Endodermal cell (in vitro differentiated cells): Measurements from ENCODE around the gene CD53. TPM values are rescaled to one million over a fixed set of nuclear protein-coding genes. Genes with fewer than 3 reads are reported as not detected.
"Not testable (repeated sequence)": the region's sequence is repeated elsewhere in the genome, so short reads cannot be mapped to it uniquely, and the experiment has no call there.

Experiments used
- DNase-seq: peaks from one replicate; pipeline ENCODE4 v3.0.0-alpha.2; 2017
- H3K27ac ChIP-seq: 2 replicates; pipeline ENCODE4 v1.5.1; 2013; ENCODE audit warnings: mild to moderate bottlenecking, low read depth, low read length, moderate library complexity
- H3K27me3 ChIP-seq: 2 replicates; pipeline ENCODE4 v1.6.1; 2013; ENCODE audit warnings: mild to moderate bottlenecking, low read length, moderate library complexity; ENCODE audit not compliant: insufficient read depth, control insufficient read depth, poor library complexity, severe bottlenecking
- H3K36me3 ChIP-seq: 2 replicates; pipeline ENCODE4 v1.7.0; 2013; ENCODE audit warnings: mild to moderate bottlenecking, low read length, moderate library complexity; ENCODE audit not compliant: control insufficient read depth, insufficient read depth
- H3K4me1 ChIP-seq: one replicate; pipeline ENCODE4 v1.7.0; 2013; ENCODE audit warnings: low read length; ENCODE audit not compliant: control insufficient read depth, insufficient read depth
- H3K4me3 ChIP-seq: 2 replicates; pipeline ENCODE4 v1.5.1; 2013; ENCODE audit warnings: mild to moderate bottlenecking, low read length, moderate library complexity
- H3K9ac ChIP-seq: 2 replicates; pipeline ENCODE4 v1.6.1; 2013; ENCODE audit warnings: mild to moderate bottlenecking, low read length, moderate library complexity; ENCODE audit not compliant: poor library complexity, severe bottlenecking; ENCODE audit errors: extremely low read depth
- H3K9me3 ChIP-seq: 2 replicates; pipeline ENCODE4 v1.6.1; 2013; ENCODE audit warnings: mild to moderate bottlenecking, low read length, moderate library complexity; ENCODE audit not compliant: control insufficient read depth
- H3K27ac Mint-ChIP-seq: 2 replicates; pipeline ENCODE4 v1.8.0; 2020; ENCODE audit warnings: mixed read lengths
- H3K27me3 Mint-ChIP-seq: 2 replicates; pipeline ENCODE4 v1.8.0; 2021; ENCODE audit warnings: mild to moderate bottlenecking, mixed read lengths; ENCODE audit not compliant: insufficient read depth
- H3K36me3 Mint-ChIP-seq: 2 replicates; pipeline ENCODE4 v1.8.0; 2020; ENCODE audit warnings: low read depth, mixed read lengths
- H3K4me1 Mint-ChIP-seq: 2 replicates; pipeline ENCODE4 v1.8.0; 2020; ENCODE audit warnings: mixed read lengths
- H3K4me3 Mint-ChIP-seq: 2 replicates; pipeline ENCODE4 v1.8.0; 2020; ENCODE audit warnings: mild to moderate bottlenecking, moderate library complexity, mixed read lengths
- H3K9me3 Mint-ChIP-seq: 2 replicates; pipeline ENCODE4 v1.8.0; 2020; ENCODE audit warnings: mild to moderate bottlenecking, mixed read lengths
- WGBS, 2 experiments: methylation state at CpG; one replicate each; pipeline versions ENCODE4 v1.1.5 to v1.1.7; 2013; ENCODE audit warnings: missing lambda C conversion rate in 2 of 2, mixed read lengths in 1 of 2; ENCODE audit not compliant: insufficient coverage in 1 of 2, insufficient read length in 1 of 2; 5-methylcytosine and 5-hydroxymethylcytosine counted together
- total RNA-seq, 2 donors: library from RNA; stranded (reverse); fragmentation: NEBNext Ultra II Directional in 1 of 2; extraction: Animal tissue kit (Norgen Biotek cat#: 25700) in 1 of 2; gene quantifications; 2 replicates in 1 of 2; 3 replicates in 1 of 2; pipeline ENCODE4 v1.2.1, GENCODE V29; 2021
- TF ChIP-seq, protein P1 (sequence below): fragments of 200-600 bp; sonication (generic); conservative IDR thresholded peaks from 2 replicates; pipeline ENCODE4 v1.5.0; 2021; ENCODE audit warnings: antibody characterized with exemption, mild to moderate bottlenecking

Gene CD53
- total RNA-seq, 2 donors from 2014 or later, result not detected

GRCh38 chr1:110859062-110859461, 13.9 kb upstream of the CD53 start:
- TF ChIP-seq, protein P1, sequence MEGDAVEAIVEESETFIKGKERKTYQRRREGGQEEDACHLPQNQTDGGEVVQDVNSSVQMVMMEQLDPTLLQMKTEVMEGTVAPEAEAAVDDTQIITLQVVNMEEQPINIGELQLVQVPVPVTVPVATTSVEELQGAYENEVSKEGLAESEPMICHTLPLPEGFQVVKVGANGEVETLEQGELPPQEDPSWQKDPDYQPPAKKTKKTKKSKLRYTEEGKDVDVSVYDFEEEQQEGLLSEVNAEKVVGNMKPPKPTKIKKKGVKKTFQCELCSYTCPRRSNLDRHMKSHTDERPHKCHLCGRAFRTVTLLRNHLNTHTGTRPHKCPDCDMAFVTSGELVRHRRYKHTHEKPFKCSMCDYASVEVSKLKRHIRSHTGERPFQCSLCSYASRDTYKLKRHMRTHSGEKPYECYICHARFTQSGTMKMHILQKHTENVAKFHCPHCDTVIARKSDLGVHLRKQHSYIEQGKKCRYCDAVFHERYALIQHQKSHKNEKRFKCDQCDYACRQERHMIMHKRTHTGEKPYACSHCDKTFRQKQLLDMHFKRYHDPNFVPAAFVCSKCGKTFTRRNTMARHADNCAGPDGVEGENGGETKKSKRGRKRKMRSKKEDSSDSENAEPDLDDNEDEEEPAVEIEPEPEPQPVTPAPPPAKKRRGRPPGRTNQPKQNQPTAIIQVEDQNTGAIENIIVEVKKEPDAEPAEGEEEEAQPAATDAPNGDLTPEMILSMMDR, result no peak
- H3K4me3 Mint-ChIP-seq, result no peak overlapping the region

DNA sequence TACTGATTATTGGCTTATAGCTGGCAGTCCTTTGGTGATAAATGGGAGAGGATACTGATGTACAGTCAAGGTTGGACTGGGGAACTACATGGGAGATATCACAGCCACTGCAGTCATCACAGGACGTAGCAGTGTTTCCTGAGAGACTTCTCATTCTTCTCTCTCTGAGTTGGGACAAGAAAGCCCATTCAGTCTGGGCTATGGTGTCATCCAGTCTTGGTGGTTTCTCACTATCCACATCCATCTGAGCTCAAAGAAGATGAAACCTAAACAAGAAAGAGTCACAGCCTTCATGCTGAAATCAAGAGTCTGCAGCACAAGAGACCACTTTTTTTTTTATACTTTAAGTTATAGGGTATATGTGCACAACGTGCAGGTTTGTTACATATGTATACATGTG, 12.8 kb upstream of the CD53 start:
- H3K36me3 ChIP-seq, result no peaks in the 10 kb centered on the region
- DNase-seq, result no peak
- peaks cover 4% of the 10 kb centered on the region for H3K27me3 Mint-ChIP-seq
- H3K4me3 Mint-ChIP-seq, result no peak overlapping the region
- peaks cover 3% of the 10 kb centered on the region for H3K9me3 Mint-ChIP-seq
- H3K36me3 Mint-ChIP-seq, result no peaks in the 10 kb centered on the region
- H3K27ac ChIP-seq, result no peak overlapping the region
- H3K9me3 ChIP-seq, result peaks cover 5% of the 10 kb centered on the region
- peaks cover 18% of the 10 kb centered on the region for H3K27me3 ChIP-seq
- H3K4me1 Mint-ChIP-seq, result no peaks in the 10 kb centered on the region
- H3K4me1 ChIP-seq, result no peaks in the 10 kb centered on the region
- 81% methylated on average over 1 of the region's 2 CpGs; no CpG with 5 or more reads in 1 of the 2 experiments for WGBS, 2 experiments
- H3K4me3 ChIP-seq, result no peak overlapping the region
- no peak overlapping the region for H3K9ac ChIP-seq
- TF ChIP-seq, protein P1, result no peak
- no peak overlapping the region for H3K27ac Mint-ChIP-seq

More at GRCh38 chr1:110859062-110859461, 13.9 kb upstream of the CD53 start:
- no peak for DNase-seq
- peaks cover 5% of the 10 kb centered on the region for H3K9me3 ChIP-seq
- peaks cover 14% of the 10 kb centered on the region for H3K27me3 Mint-ChIP-seq
- 76 to 89% methylated on average over 1 to 2 of the region's 2 CpGs for WGBS, 2 experiments
- peaks cover 29% of the 10 kb centered on the region for H3K27me3 ChIP-seq
- peaks cover 5% of the 10 kb centered on the region for H3K9me3 Mint-ChIP-seq
- H3K36me3 ChIP-seq, result no peaks in the 10 kb centered on the region
- no peak overlapping the region for H3K9ac ChIP-seq
- H3K36me3 Mint-ChIP-seq, result no peaks in the 10 kb centered on the region
- H3K27ac ChIP-seq, result no peak overlapping the region
- no peaks in the 10 kb centered on the region for H3K4me1 Mint-ChIP-seq
- no peaks in the 10 kb centered on the region for H3K4me1 ChIP-seq
- no peak overlapping the region for H3K4me3 ChIP-seq
- H3K27ac Mint-ChIP-seq, result no peak overlapping the region

GRCh38 chr1:110860620-110861019, 12.3 kb upstream of the CD53 start:
- peaks cover 13% of the 10 kb centered on the region for H3K27me3 ChIP-seq
- H3K27ac ChIP-seq, H3K27ac Mint-ChIP-seq, H3K9me3 Mint-ChIP-seq, H3K4me3 ChIP-seq, H3K9ac ChIP-seq, H3K36me3 ChIP-seq, H3K9me3 ChIP-seq, H3K4me1 Mint-ChIP-seq, H3K4me1 ChIP-seq, H3K27me3 Mint-ChIP-seq, H3K36me3 Mint-ChIP-seq, H3K4me3 Mint-ChIP-seq, DNase-seq: not testable (repeated sequence)
- 92% methylated on average over 1 of the region's 2 CpGs; no CpG with 5 or more reads in 1 of the 2 experiments for WGBS, 2 experiments

DNA sequence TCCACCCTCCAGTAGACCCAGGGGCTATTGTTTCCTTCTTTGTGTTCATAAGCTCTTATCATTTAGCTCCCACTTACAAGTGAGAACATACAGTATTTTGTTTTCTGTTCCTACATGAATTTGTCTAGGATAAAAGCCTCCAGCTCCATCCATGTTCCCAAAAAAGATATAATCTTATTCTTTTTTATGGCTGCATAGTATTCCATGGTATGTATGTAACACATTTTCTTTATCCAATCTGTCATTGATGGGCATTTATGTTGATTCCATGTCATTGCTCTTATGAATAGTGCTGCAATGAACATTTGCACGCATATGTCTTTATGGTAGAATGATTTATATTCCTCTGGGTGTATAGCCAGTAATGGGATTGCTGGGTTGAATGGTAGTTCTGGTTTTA, 11.0 kb upstream of the CD53 start:
- H3K27ac ChIP-seq, H3K4me3 ChIP-seq, H3K9me3 ChIP-seq, H3K36me3 Mint-ChIP-seq, H3K27me3 Mint-ChIP-seq, H3K9ac ChIP-seq, H3K4me1 ChIP-seq, H3K4me3 Mint-ChIP-seq, H3K27ac Mint-ChIP-seq, H3K9me3 Mint-ChIP-seq, H3K27me3 ChIP-seq, H3K36me3 ChIP-seq, DNase-seq, H3K4me1 Mint-ChIP-seq: not testable (repeated sequence)
- 84% methylated on average over 1 of the region's 1 CpG; no CpG with 5 or more reads in 1 of the 2 experiments for WGBS, 2 experiments
